ENCODE measurements around the gene TNFRSF1A. TPM values are rescaled to one million over a fixed set of nuclear protein-coding genes. Genes with fewer than 3 reads are reported as not detected.

Gene TNFRSF1A
- total and polyA plus RNA-seq, 12 donors = 46.4 to 386 (median 224) TPM

- Histone ChIP-seq H3K4me3 (no peak overlapping the region), H3K9me3 (replicated peaks in 1 of 3) (no peaks in the 10 kb centered on the region), H3K36me3 (replicated peaks in 1 of 2) (peaks cover 0 to 63% of the 10 kb centered on the region in 2 donors), H3K27me3 (no peaks in the 10 kb centered on the region), H3K27ac (peak overlapping the region in 3 of 5 donors; percentile 5 to 98 (median 98)), H3K4me1 (replicated peaks in 1 of 2) (peaks cover 36 to 87% of the 10 kb centered on the region in 2 donors)
- peak in 1 of 7 donors; percentile 14 for DNase-seq
- TF ChIP-seq POLR2A (IDR thresholded peaks at IDR 0.05) = no peak
- no peak for TF ChIP-seq CTCF (IDR thresholded peaks at IDR 0.05)
- WGBS, 4 donors = 73 to 80% (median 76%) methylated on average over 9 of the region's 9 CpGs
- intact Hi-C loops (cut with DNase I) = loop anchor here (5.0 to 10.0 kb wide), 2 partner anchors 134 to 201 kb away; partner anchors contain the start of gene GAPDH (in 1 of the 2)
Measured at GRCh38 chr12:6333566-6333965, 8.3 kb downstream of the TNFRSF1A start.

- no peak for TF ChIP-seq POLR2A (IDR thresholded peaks at IDR 0.05)
- TF ChIP-seq CTCF (IDR thresholded peaks at IDR 0.05) = no peak
- peaks cover 31 to 87% of the 10 kb centered on the region in 2 donors for H3K4me1 ChIP-seq (replicated peaks in 1 of 2)
- DNase-seq = no peak
- 70 to 81% (median 74%) methylated on average over 8 to 9 of the region's 9 CpGs for whole genome bisulfite sequencing, 4 donors
- H3K27ac ChIP-seq = peak overlapping the region in 3 of 5 donors; percentile 24 to 98 (median 62)
- H3K9me3 ChIP-seq (replicated peaks in 1 of 3) = no peaks in the 10 kb centered on the region
- peaks cover 0 to 68% of the 10 kb centered on the region in 2 donors for H3K36me3 ChIP-seq (replicated peaks in 1 of 2)
- intact Hi-C loops (cut with DNase I) = loop anchor here (5.0 to 10.0 kb wide), 2 partner anchors 134 to 202 kb away; partner anchors contain the start of gene GAPDH (in 1 of the 2)
- H3K4me3 ChIP-seq = no peak overlapping the region
- no peaks in the 10 kb centered on the region for H3K27me3 ChIP-seq
Measured at GRCh38 chr12:6333029-6333428, 8.8 kb downstream of the TNFRSF1A start.

- Histone ChIP-seq H3K27me3 (no peaks in the 10 kb centered on the region), H3K27ac (peak overlapping the region in 3 of 5 donors; percentile 24 to 98 (median 62)), H3K36me3 (replicated peaks in 1 of 2) (peaks cover 0 to 74% of the 10 kb centered on the region in 2 donors), H3K9me3 (replicated peaks in 1 of 3) (no peaks in the 10 kb centered on the region), H3K4me1 (replicated peaks in 1 of 2) (peaks cover 26 to 86% of the 10 kb centered on the region in 2 donors), H3K4me3 (no peak overlapping the region)
- DNase-seq = no peak
- 68 to 78% (median 70%) methylated on average over 4 of the region's 4 CpGs for WGBS, 4 donors
- TF ChIP-seq CTCF (IDR thresholded peaks at IDR 0.05) (no peak), POLR2A (IDR thresholded peaks at IDR 0.05) (no peak)
- intact Hi-C loops (cut with DNase I) = loop anchor here (5.0 to 10.0 kb wide), 2 partner anchors 135 to 202 kb away; partner anchors contain the start of gene GAPDH (in 1 of the 2)
Measured at GRCh38 chr12:6332459-6332858, 9.4 kb downstream of the TNFRSF1A start.

- intact Hi-C loops (cut with DNase I) = loop anchor here (5.0 to 10.0 kb wide), 2 partner anchors 136 to 204 kb away; partner anchors contain the start of gene GAPDH (in 1 of the 2)
- Histone ChIP-seq H3K4me1 (replicated peaks in 1 of 2) (peaks cover 23 to 88% of the 10 kb centered on the region in 2 donors), H3K27me3 (no peaks in the 10 kb centered on the region), H3K4me3 (no peak overlapping the region), H3K36me3 (replicated peaks in 1 of 2) (peaks cover 0 to 84% of the 10 kb centered on the region in 2 donors), H3K27ac (peak overlapping the region in 2 of 5 donors; percentile 62 to 75), H3K9me3 (replicated peaks in 1 of 3) (no peaks in the 10 kb centered on the region)
- 73 to 83% (median 79%) methylated on average over 4 of the region's 4 CpGs for WGBS, 4 donors
- TF ChIP-seq CTCF (IDR thresholded peaks at IDR 0.05) (no peak), POLR2A (IDR thresholded peaks at IDR 0.05) (no peak)
- no peak for DNase-seq
Measured at GRCh38 chr12:6330999-6331714, 10.7 kb downstream of the TNFRSF1A start.

Measured in adrenal gland (tissue), 12 donors.